DOHH2 (cell line): ENCODE measurements around the gene WDR59.

Source experiments
- CTCF ChIP-seq: fragments of 200-600 bp; sonication (generic); IDR thresholded peaks from one replicate; pipeline ENCODE4 v1.5.1; 2014; ENCODE audit warnings: antibody characterized with exemption, mild to moderate bottlenecking, low read depth, low read length; ENCODE audit not compliant: poor library complexity, severe bottlenecking
- EZH2phosphoT487 ChIP-seq: fragments of 200-600 bp; sonication (generic); IDR thresholded peaks from 2 replicates; pipeline ENCODE4 v1.6.1; 2017; ENCODE audit warnings: borderline replicate concordance, mild to moderate bottlenecking, antibody characterized with exemption, low read length, moderate library complexity, mixed read lengths

GRCh38 chr16:74984194-74984528, 762 bp downstream of the WDR59 start:
- TF ChIP-seq CTCF (no peak), EZH2phosphoT487 (no peak)
